GM23248 (cell line): ENCODE data around the gene FXYD5.

ENCODE experiments used
- EZH2 ChIP-seq: fragments of 200-600 bp; sonication (generic); IDR thresholded peaks from 2 replicates; pipeline ENCODE4 v1.6.1; 2018; ENCODE audit warnings: antibody characterized with exemption, mild to moderate bottlenecking; ENCODE audit not compliant: insufficient read depth, poor library complexity, severe bottlenecking
- EZH2phosphoT487 ChIP-seq: fragments of 200-600 bp; sonication (generic); IDR thresholded peaks from 2 replicates; pipeline ENCODE4 v1.6.1; 2018; ENCODE audit warnings: antibody characterized with exemption, moderate library complexity, mild to moderate bottlenecking, low read depth; ENCODE audit not compliant: insufficient read depth

GRCh38 chr19:35212241-35212640 is 57.7 kb downstream of the FXYD5 start:
- no peak for TF ChIP-seq EZH2
- TF ChIP-seq EZH2phosphoT487, result no peak
